DMS53 (cell line): ENCODE results near the gene RNASE8.
A peak's percentile ranks its signal among the peaks of the same experiment; 100 is the strongest.

ENCODE experiments used
- DNase-seq: peaks from one replicate; lab custom pipeline; 2025; lab: John Stamatoyannopoulos, UW

The RNASE8 gene

DNA sequence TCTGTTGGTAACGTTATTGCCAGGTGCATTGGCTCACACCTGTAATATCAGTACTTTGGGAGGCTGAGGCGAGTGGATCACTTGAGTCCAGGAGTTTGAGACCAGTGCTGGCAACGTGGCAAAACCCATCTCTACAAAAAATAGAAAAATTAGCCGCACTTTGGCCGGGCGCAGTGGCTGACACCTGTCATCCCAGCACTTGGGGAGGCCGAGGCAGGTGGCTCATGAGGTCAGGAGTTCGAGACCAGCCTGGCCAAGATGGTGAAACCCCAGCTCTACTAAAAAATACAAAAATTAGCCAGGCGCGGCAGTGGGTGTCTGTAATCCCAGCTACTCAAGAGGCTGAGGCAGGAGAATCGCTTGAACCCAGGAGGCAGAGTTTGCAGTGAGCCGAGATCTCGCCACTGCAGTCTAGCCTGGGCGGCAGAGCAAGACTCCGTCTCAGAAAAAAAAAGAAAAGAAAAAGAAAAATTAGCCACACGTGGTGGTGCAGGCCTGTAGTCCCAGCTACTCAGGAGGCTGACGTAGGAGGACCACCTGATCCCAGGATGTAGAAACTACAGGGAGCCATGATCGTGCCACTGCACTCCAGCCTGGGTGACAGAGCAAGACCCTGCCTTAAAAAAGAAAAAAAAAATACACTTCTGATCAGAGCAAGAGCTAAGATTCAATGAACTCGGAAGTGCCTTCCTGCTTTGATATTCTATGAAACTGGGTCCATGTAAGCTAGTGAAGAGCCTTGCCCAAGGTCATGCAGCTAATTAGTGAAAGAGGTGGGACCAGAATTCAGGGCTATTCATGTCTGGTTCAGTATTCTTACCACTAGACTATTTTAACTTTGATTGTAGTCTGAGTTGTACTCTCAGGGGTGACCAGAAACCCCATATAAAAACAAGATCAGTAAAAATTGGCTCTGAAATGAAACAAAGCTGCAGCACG lies 4.2 kb upstream of the RNASE8 start:
- DNase-seq, result no peak

DNA sequence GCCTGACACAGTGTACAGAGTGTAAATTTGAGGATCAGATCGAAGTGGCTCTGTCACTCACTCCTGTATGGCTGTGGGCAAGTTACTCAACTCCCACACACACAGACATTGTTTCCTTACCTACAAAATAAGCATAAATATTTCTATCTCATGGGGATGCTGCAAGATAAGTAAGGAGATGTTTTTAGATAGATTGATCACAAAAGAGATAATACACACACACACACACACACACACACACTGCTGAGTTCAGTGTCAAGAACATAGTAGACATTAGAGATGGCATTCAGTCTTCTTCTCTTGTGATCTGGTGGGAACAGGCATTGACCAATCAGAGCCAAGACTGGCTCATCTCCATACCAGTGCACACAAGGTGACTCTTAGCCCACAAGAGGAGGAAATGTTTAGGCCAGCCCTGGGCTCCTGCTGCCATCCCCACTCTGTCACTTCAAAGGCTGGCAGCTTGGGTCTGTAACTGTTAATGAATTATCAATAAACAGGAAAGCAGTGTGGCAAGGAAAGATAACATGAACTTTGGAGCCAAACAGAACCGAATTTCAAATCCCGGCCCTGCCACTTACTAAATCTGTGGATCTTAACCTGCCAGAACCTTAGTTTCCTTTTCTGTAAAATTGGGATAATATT lies 3.4 kb upstream of the RNASE8 start:
- no peak for DNase-seq

DNA sequence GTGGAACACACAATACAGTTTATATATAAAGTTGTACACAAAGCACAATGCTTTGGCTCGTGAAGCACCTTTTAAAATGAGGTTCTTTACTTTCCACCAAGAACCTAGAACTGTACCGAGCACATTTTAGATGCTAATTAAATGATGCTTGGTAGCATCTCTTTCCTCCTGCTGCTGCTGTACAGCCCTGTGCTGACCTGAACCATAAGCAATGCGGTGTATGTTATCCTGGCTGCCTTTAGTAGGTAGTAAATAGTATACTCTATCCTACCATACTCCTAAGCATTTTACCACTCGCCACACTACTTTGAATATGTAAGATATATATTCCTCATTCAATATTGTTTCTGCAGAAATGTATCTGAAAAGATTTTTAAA lies 2.9 kb upstream of the RNASE8 start:
- DNase-seq, result no peak

DNA sequence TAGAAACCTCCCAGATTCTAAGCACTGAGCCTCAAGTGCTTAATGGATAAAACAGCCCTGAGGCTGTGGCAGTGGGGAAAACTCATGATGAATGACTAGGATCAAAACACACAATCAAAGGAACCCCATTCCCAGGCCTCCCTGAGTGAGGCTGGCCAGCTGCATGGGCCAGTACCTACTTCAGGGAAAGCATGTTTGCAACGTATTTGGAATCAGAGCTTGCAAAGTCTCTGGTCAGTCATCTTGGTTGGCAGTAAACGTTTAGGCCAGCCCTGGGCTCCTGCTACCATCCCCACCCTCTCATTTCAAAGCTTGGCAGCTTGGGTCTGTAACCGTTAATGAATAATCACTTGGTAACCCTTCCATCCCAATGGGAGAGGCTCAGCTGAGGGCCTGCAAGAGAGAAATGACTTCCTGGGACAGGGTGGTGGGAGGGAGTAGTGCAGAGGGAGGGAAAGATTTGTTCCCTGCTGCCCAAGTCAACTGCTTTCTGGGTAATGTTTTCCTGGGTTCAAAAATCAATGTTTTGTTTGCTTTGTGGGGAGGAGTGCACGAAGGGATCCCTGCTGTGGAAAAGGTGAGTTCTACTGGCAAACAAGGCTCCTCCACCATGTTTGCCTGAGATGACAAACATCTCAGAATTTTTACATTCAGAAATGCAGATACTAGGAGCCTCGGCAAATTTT lies 2.0 kb upstream of the RNASE8 start:
- DNase-seq, result no peak

DNA sequence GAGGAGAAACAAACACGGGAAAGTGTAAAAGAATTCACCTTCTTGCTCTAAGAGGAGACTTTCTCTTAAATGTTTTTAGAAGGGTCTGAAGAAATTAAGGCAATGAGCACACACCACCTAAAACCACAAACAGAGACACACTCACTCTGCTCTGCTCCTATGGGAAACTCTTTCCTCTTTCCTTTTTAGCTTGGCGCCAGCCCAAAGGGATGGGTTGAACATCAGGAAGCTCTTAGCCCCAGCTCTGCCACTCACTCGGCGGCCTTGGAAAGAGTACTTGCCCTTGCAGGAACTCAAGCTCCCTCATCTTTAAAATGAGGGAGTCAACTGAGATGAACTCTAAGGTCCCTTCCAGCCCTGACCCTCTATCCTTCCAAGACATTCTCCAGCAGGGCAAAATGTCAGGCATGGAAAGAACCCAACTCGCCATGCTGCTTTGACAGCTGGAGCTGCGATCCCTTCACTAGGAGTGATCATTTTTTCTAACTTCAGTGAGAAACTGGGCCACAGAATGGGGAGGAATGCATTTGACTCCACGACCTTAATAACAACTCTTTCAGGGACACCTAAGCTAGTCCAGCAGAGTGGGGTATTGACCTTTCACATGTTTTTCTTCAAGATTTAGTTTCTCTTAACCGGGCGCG lies 980 bp upstream of the RNASE8 start:
- DNase-seq, result no peak

DNA sequence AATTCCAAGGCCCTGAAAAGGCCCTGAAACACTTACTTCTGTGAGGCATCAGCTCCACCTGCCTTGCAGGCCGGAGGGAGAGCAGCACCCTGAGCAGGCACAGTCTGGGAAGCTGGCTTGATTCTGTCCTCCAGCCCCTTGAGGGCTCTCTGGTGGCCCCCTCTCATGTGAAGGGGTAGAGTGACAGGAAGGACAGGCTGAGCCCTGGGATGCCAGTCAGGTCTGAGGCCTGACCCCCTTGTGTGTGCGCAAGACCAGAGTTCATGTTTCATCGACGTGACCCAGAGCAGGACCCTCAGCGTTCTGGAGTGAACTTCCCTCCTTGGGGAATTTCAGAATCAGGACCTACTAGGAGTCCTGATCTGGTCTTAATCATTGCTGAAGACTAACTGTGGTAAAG lies 1.3 kb downstream of the RNASE8 start:
- no peak for DNase-seq

DNA sequence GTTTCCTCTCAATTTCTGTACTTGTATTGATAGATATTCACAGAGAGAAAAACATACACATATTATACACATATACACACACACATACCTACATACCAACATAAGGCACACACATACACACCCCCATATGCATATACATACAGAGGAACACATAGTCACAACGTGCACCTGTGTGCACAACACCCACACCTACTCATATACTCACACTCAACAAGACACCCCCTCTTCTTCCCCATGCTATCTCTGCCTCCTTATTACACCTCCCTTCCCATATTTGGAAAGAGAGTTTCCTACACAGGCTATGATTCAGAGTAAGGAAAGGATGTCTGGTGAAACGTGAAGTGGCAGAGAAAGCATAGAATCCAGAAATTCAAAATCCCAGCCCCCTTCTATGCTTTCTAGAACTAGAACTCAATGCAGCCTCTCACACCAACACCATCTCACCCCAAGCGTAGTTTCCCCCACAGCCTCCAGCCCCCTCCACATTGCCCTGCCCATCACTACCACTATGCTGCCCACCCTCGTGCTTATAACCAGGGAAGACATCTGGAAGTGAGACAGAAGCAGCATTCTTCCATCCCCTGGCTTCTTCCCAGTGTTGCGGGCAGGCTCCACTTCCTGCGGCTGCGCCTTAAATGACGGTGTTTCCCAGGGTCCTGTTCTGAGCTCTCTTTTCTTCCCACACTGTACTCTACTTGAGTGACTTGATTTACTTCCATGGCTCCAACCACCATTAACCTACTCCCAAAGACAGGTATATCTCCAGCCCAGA lies 2.4 kb downstream of the RNASE8 start:
- DNase-seq, result no peak

DNA sequence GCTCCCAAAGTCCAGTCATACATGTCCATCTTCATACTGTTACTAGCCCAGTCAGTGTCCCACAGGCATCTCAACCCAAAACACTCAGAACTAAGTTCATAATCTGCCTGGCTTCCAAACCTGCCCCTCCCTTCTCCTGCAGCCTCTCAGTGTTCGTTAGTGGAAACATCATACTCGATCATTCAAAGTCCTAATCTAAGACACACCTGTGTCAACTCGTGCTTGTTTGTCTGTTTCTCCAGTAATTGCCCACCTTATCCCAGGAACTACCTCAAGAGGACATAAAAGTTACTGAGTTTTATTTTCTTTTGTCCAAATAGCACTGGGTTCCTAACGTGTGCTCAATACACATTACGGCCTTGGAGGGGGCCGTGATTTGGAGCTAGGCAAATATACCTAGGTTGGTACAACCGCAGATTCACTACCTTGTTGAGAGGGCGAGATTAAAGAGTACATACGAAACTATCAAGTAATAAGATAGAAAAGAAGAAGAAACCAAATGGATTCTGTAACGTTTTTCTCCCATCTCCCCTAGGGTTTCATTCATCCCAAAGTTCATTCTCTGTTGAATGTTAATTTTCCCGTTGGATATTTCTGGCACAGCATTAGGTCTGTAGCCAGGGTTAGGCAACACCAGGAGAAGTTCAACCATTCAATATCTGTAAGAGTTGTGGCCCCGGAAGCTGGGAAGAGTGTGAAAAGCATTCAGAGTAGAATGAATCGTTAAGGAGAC lies 3.2 kb downstream of the RNASE8 start:
- no peak for DNase-seq

DNA sequence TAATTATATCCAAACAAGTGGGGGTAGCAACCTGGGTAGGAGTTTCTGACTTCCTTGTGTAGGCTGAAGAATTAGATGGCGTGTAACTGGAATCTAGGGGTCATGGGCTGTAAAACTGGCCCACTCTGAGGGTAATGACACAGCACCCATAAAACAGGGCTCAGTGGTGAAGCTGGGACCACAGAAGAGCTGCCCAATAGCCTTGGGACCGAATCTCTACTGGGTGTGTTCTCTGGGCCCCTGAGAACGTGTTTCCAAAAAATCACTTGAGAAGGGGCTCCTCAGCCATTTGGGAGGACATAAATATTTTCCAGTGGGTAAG lies 3.7 kb downstream of the RNASE8 start:
- no peak for DNase-seq

DNA sequence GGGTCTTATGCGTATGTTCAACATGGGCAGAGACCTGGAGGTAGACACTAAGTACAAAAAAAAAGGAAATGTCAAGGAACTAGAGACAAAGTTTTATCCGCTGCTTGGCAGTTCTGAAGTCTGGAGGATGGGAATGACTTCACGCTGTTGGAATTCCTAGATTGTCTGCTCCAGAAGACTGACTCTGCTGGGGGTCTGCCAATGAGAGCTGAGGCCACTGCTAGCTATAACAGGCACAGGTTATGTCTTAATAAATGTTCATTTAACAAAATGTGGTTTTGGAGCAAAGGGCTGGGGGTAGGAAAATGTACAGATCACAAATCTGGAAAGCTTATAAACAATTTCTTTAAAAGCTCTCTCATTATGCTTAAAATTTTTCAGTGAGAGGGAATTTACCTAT lies 5.9 kb downstream of the RNASE8 start:
- no peak for DNase-seq

DNA sequence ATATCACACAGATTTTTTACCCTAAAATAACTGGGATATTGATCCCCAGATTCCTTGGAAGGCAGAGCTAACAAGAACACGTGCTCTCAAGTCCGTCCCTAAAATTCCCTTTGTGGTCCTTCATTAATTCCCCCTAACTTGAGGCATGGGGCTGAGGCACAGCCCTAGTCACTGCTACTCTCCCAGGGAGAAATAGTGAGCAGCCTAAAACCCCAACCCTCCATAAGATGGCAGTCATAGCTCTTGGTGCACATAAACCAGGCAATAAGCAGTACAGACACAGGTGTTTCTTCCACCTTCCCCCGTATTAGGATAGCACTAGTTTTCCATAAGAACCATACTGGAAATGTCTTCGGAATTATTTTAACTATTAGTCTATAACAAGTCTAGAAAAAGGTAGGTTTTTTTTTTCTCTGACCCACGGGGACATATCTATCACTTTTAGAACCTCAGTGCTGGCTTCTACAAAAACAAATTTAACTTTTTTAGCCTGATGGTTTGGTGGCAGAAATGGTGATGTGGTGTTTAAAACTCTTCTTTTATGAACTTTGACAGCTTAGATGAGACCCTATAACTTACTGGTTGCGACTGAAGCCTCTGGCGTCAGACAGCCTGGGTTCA lies 9.4 kb downstream of the RNASE8 start:
- DNase-seq, result peak; percentile 27

DNA sequence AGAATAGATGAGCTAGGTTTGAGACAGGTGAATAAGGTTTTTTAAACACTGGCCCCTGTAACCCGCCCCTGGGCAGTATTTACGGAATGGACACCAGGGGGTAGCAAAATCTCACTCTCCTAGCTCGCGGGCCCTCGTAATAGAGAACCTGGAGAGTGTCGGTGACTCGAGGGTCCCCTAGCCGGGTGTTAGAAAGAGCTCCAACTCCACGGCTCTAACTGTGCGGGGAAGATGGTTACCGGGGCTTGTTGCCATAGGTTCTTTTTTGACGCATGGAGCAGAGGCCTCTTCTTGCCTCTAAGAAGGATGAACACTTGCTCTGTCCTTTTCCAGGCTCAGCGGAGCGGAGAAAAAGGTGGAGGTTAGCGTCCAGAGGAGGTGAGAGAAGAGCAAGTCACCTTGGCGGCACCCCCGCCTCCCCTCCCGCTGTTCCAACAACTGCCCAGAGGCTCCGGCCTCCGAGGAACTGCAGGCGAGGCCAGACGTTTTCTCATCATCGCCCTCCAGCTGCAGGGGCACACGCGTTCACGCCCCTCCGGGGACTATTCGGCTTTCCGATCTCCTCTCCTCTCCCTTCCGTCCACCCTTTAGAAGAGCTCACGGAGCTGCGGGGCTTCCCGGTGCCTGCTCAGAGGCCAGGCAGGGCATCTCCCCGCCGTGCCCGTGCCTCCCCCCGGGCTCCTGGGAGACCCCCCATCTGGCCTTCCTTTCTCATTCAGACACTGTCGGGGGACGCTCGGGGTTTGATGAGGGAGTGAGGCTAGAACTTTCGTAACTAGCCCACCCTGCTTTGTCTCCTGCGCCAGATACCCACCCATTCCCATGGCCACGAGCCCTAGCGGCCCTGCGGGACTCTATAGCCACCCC lies 11.1 kb downstream of the RNASE8 start:
- DNase-seq, result peak; percentile 65

DNA sequence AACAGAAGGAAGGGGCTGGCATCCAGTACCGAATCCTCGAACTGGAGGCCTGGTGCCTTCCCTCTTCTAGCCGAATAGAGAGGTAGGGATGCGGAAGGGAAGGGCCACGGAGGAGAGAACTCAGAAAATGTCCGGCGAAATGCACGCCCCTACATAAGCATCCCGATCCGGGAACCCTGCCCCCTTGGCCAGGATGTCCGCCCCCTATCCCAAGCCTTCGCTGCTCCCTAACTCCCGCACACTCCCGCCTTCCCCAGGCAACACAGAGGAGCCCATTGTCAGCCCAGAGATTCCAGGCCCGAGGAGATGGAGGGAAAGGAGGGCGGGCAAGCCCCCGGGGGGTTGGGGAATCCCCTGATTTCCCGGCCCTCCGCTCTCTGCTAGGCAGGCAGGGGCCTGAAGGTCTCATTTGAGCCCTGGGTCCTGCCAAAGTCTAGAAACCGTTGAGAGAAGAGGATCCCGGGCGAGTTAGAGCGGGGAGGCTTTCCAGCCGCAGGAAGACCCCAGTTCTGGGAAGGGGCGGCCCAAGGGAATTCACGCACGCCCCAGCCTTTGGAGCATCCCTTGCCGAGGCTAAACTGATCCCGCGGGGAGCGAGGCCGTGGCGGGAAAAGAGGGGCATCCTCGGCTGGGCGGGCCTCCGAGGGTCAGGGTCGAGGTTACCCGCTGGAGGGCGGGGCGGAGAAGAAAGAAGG lies 11.9 kb downstream of the RNASE8 start:
- peak; percentile 32 for DNase-seq

DNA sequence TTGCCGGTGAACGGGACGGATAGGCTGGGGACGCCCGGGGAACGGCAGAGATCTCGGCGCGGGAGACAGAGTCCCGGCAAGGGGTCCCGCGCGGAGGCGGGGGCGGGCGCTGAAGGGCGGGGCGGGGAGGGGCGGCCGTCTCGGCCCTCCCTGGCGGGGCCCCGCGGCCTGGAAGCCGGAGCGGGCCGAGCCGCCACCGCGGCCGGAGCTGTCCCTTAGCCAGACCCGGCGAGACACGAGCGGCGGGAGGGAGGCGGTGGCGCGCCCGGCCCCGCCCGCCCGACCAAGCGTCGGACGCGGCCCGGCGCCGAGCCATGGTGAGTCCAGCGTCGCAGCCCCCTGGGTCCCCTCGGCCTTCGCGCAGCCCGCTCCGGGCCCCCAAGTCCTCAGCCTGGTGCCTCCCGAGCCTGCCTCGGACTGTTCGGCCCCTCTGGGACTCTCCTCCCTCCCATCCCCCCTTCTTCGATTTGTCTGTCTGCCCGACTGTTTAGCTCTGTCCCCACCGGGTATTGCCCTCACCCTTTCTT lies 12.5 kb downstream of the RNASE8 start, which contains the start of gene ARHGEF40:
ARHGEF40 (plus strand) TSS at position 222 of the 527 bp plus-strand sequence; CDS start at position 315, 93 bp downstream.
- peak; percentile 57 for DNase-seq

DNA sequence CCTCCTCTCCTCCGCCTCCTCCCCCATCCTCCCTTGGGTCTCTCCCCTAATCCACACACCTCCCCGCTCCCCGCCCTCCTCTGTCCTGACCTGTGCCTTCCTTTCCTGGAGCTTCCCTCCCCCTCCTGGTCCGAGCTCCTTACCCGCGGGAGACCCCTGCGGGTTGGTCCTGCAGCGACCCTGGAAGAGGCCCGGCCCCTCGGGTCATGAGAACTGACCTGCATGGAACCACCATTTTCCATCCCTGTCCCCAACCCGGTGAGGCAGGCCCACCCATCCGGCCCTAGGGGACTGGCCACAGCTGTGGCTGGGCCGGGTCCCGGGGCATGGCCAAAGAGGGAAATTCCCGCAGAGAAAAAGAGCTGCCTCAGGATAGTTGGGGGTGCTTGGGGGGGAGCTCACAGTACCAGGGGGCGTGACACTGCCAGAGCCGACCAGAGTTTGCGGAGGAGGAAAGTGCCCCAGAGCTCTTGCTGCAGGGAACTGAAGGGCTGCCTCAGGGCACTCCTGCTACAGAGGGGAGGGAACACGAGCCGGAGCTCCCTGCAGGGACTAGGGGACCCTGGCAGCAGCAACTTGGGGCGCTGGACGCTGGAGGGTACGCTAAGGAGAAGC lies 13.1 kb downstream of the RNASE8 start:
- DNase-seq, result peak; percentile 44

DNA sequence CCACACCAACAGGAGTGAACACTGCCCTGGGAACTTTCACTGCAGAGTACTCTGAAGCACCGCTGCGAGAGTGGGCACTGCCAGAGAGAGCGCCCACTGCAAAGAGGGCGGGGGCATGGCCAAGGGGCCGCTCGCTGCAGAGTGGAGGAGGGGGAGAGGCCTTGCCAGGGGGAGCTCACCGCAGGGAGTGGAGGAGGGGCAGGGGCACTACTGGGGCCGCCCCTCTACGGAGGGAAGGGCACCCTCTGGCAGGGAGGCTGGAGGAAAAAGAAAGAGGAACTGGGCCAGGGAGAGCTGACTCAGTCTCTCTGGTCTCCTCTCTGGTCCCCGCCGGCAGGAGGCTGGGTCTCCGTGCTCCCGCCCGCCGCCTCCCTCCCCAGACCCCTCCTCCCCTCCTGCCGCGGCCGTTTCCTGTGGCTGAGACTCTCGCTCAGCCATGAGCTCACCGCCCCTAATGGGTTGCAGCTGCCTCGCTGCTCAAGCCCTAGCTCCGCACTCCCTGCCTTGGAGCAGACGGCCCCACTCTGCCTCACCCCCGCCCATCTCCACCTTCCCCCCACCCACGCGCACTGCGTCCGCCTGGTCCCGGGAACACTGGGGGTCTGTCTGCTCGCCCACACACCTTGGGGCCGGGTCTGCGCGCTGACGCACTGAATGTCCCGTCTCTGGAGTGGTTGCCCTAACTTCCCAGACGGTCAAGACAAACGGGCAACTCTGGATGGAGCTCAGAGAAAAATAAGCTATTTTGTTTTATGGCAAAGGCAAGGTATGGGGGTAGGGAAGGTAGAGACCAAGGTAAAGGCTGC lies 13.8 kb downstream of the RNASE8 start:
- peak; percentile 79 for DNase-seq

DNA sequence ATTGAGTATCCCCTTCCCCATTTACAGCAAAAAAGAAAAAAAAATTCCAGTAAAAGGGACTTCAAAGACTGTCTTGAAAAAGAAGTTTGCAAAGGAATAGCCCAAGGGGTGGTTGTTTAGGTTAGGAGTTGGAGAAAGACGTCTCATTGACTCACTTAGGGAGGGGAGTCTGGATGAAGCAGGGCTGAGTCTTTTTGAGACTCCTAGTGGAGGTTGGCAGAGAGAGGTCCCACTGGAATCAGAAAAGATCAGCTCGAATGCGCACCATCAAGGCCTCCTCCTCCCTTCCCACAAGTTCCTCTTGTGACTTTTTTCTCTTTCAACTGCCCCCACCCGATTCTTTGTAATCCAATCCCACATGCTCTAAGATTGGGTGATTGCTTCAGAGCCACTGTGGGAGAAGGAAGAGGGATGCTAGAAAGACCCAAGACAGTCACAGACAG lies 14.4 kb downstream of the RNASE8 start:
- DNase-seq, result no peak
